ENCODE results near the gene CEACAM19. TPM values are rescaled to one million over a fixed set of nuclear protein-coding genes. Genes with fewer than 3 reads are reported as not detected.
"Not testable (repeated sequence)": the region's sequence is repeated elsewhere in the genome, so short reads cannot be mapped to it uniquely, and the experiment has no call there.

Gene CEACAM19
- polyA plus RNA-seq, 2 of the 4 experiments (the other 2 are of a cell fraction) = 7.2 to 8.2 TPM

GRCh38 chr19:44668985-44669764, 2.1 kb upstream of the CEACAM19 start:
- TF ChIP-seq TP53 (CRISPR knock-in tag; IDR thresholded peaks at IDR 0.05) = no peak
- TF ChIP-seq ZFP36 (IDR thresholded peaks at IDR 0.05; ENCODE audit: borderline replicate concordance, partially characterized antibody) = no peak
- TF ChIP-seq CEBPB (IDR thresholded peaks at IDR 0.05) = no peak
- no peak for TF ChIP-seq TFCP2L1 (CRISPR knock-in tag; IDR thresholded peaks at IDR 0.05)
- TF ChIP-seq PHF8 (IDR thresholded peaks at IDR 0.05; ENCODE audit: borderline replicate concordance, low read depth) = no peak
- no peak for TF ChIP-seq FOSL2 (IDR thresholded peaks at IDR 0.05)
- no peak for TF ChIP-seq FOSL2 (CRISPR knock-in tag; IDR thresholded peaks at IDR 0.05)
- no peak for TF ChIP-seq RFX5 (IDR thresholded peaks at IDR 0.05)
- Histone ChIP-seq H3K4me3 (no peak overlapping the region), H3K4me2 (no peak overlapping the region), H3K9me3 (no peaks in the 10 kb centered on the region), H3K27ac (peak overlapping the region in 1 of 2 experiments; percentile 29; a peak in 2 of 6 replicates), H3K4me1 (peaks cover 7% of the 10 kb centered on the region; the same call in 1 of the 3 replicates)
- ChIA-PET POLR2A (no interaction called here), CTCF (interaction anchor here (1.3 to 15.7 kb wide), 2 partner anchors 10 to 115 kb away, joined by 3 to 180 read pairs; no protein-coding TSS in a partner anchor)
- WGBS (ENCODE audit: missing lambda C conversion rate) = 85% methylated on average over 2 of the region's 2 CpGs
- FAIRE-seq (peak; percentile 73), DNase-seq (ENCODE audit: low read depth in 1 of 2, low spot score in 1 of 2) (no peak), ATAC-seq (peak; percentile 16 to 27; a peak in 5 of 6 replicates)

- peak overlapping the region in 1 of 2 experiments; percentile 29; a peak in 2 of 6 replicates for H3K27ac ChIP-seq
- POLR2A ChIA-PET; H3K9me3 ChIP-seq; DNase-seq (ENCODE audit: low read depth in 1 of 2, low spot score in 1 of 2); H3K4me1 ChIP-seq; H3K4me3 ChIP-seq; ATAC-seq; H3K4me2 ChIP-seq; FAIRE-seq: not testable (repeated sequence)
- 87% methylated on average over 2 of the region's 2 CpGs for WGBS (ENCODE audit: missing lambda C conversion rate)
- CTCF ChIA-PET = interaction anchor here (1.3 to 15.7 kb wide), 2 partner anchors 11 to 114 kb away, joined by 3 to 180 read pairs; no protein-coding TSS in a partner anchor
These were observed 1.3 kb upstream of the CEACAM19 start for GRCh38 chr19:44670027-44670426.

GRCh38 chr19:44672226-44672625, 944 bp downstream of the CEACAM19 start:
- TF ChIP-seq GATA3 (IDR thresholded peaks at IDR 0.05; ENCODE audit: borderline replicate concordance) (no peak), RFX5 (IDR thresholded peaks at IDR 0.05) (no peak), NFE2L2 (conservative IDR thresholded peaks at IDR 0.05; ENCODE audit: low read length) (no peak)
- 94% methylated on average over 1 of the region's 1 CpG for WGBS (ENCODE audit: missing lambda C conversion rate)
- peak overlapping the region in 1 of 2 experiments; percentile 3; a peak in 1 of 6 replicates for H3K27ac ChIP-seq
- H3K4me2 ChIP-seq = no peak overlapping the region
- peaks cover 14% of the 10 kb centered on the region for H3K4me1 ChIP-seq
- H3K4me3 ChIP-seq = no peak overlapping the region
- no peak for DNase-seq (ENCODE audit: low read depth in 1 of 2, low spot score in 1 of 2)
- no peak for FAIRE-seq
- ATAC-seq = no peak; a peak in 1 of 6 replicates
- ChIA-PET POLR2A (no interaction called here), CTCF (interaction anchor here (1.3 to 15.7 kb wide), 3 partner anchors 13 to 102 kb away, joined by 3 to 180 read pairs (median 5); no protein-coding TSS in a partner anchor)
- H3K9me3 ChIP-seq = no peaks in the 10 kb centered on the region

- DNase-seq (ENCODE audit: low read depth in 1 of 2, low spot score in 1 of 2) (no peak), FAIRE-seq (no peak), ATAC-seq (no peak)
- Histone ChIP-seq H3K4me3 (no peak overlapping the region), H3K4me2 (no peak overlapping the region), H3K4me1 (peaks cover 25% of the 10 kb centered on the region), H3K9me3 (no peaks in the 10 kb centered on the region), H3K27ac (no peak overlapping the region)
- CTCF ChIA-PET = interaction anchor here (1.3 to 15.7 kb wide), 3 partner anchors 14 to 103 kb away, joined by 3 to 180 read pairs (median 8); no protein-coding TSS in a partner anchor
- POLR2A ChIA-PET = interaction anchor here (0.6 to 0.7 kb wide), 2 partner anchors 44 to 59 kb away, joined by 4 read pairs; no protein-coding TSS in a partner anchor
- 96% methylated on average over 4 of the region's 4 CpGs for WGBS (ENCODE audit: missing lambda C conversion rate)
- TF ChIP-seq SMC3 (IDR thresholded peaks at IDR 0.05) (no peak), KDM1A (IDR thresholded peaks at IDR 0.05; ENCODE audit: low read depth) (0 out of 2 replicates have a peak, but pooled peaks have one; percentile 14)
These were observed 2.2 kb downstream of the CEACAM19 start for GRCh38 chr19:44673510-44673909.

DNA sequence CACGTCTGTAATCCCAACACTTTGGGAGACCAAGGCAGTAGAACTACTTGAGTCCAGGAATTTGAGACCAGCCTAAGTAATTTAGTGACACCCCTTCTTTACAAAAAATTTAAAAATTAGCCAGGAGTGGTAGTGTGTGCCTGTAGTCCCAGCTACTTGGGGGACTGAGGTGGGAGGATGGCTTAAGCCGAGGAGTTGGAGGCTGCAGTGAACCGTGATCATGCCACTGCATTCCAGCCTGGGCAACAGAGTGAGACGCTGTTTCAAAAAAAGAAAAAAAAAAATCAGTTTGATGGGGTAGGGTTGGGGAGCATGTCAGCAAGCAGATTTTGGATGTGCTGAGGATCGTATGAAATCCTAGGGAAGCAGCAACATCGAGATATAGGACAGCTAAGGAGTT, 4.2 kb downstream of the CEACAM19 start:
- Histone ChIP-seq H3K4me3 (no peak overlapping the region), H3K9me3 (no peaks in the 10 kb centered on the region), H3K27ac (peak overlapping the region in 1 of 2 experiments; percentile 86; a peak in 2 of 6 replicates), H3K4me2 (no peak overlapping the region), H3K4me1 (peaks cover 18% of the 10 kb centered on the region)
- WGBS (ENCODE audit: missing lambda C conversion rate) = 91% methylated on average over 6 of the region's 6 CpGs
- ChIA-PET POLR2A (interaction anchor here (1.6 kb wide), 1 partner anchor 10 kb away, joined by 3 read pairs; no protein-coding TSS in a partner anchor), CTCF (interaction anchor here (0.7 to 15.7 kb wide), 7 partner anchors 14 to 105 kb away, joined by 3 to 180 read pairs (median 8); no protein-coding TSS in a partner anchor)
- FAIRE-seq (no peak), DNase-seq (ENCODE audit: low read depth in 1 of 2, low spot score in 1 of 2) (no peak), ATAC-seq (no peak)
- no peak for TF ChIP-seq REST (IDR thresholded peaks at IDR 0.05)
- TF ChIP-seq ATOH8 (CRISPR knock-in tag; IDR thresholded peaks at IDR 0.05; ENCODE audit: low read depth) = no peak
- no peak for TF ChIP-seq ZFP36 (IDR thresholded peaks at IDR 0.05; ENCODE audit: borderline replicate concordance, partially characterized antibody)
- no peak for TF ChIP-seq CBX2 (IDR thresholded peaks at IDR 0.05; ENCODE audit: borderline replicate concordance, low read depth)
- no peak for TF ChIP-seq JUNB (IDR thresholded peaks at IDR 0.05)
- no peak for TF ChIP-seq EHF (CRISPR knock-in tag; IDR thresholded peaks at IDR 0.05)
- no peak for TF ChIP-seq BHLHE40 (IDR thresholded peaks at IDR 0.05; ENCODE audit: low read depth, low read length)
- no peak for TF ChIP-seq TP53 (CRISPR knock-in tag; IDR thresholded peaks at IDR 0.05)
- TF ChIP-seq SMC3 (IDR thresholded peaks at IDR 0.05) = no peak
- no peak for TF ChIP-seq CHD4 (IDR thresholded peaks at IDR 0.05; ENCODE audit: borderline replicate concordance)
- no peak for TF ChIP-seq ZC3H11A (IDR thresholded peaks at IDR 0.05)
- TF ChIP-seq RARB (CRISPR knock-in tag; IDR thresholded peaks at IDR 0.05) = no peak
- TF ChIP-seq PHF8 (IDR thresholded peaks at IDR 0.05; ENCODE audit: borderline replicate concordance, low read depth) = no peak

Measured in A549 (cell line).